GM18505 (cell line): Measurements from ENCODE around the gene PNCK.
"Not testable (repeated sequence)": the region's sequence is repeated elsewhere in the genome, so short reads cannot be mapped to it uniquely, and the experiment has no call there.

Source experiments
- ATAC-seq: cut with Tn5 transposase; IDR thresholded peaks from one replicate; pipeline ENCODE4 v1.9.1; 2021; ENCODE audit not compliant: unreplicated experiment
- POLR2A ChIP-seq: IDR thresholded peaks from 4 replicates; pipeline ENCODE4 v1.6.1; 2011; ENCODE audit warnings: borderline replicate concordance; ENCODE audit not compliant: insufficient read depth, insufficient read length; ENCODE audit errors: extremely low read depth

The PNCK gene

DNA sequence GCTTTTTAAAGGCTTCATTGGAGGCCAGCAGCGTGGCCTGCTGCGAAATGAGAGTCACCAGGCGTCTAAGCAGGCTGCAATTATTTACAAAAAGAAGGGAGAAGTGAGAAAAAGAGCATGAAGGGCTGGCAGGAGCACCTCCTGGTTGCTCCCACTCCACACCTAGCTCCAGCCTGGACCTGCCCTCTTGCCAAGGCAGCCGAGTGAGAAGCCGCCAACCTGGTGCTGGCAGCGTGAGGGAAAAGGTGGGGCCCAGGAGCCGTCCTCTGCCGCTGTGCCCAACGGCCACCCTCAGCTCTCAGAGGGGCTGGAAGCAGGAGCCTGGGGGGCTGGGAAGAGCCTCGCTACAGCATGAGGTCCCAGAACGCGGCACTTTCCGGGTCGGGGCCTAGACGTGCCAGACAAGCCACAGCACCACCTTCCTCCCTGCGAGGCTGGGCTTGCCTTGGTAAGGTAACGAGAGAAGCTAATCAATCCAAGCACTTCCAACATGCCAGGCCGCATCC, 30.5 kb upstream of the PNCK start:
- ATAC-seq, result no peak
- no peak for TF ChIP-seq POLR2A

- TF ChIP-seq POLR2A, result no peak
- no peak for ATAC-seq
Measured at GRCh38 chrX:153703036-153703370, 29.4 kb upstream of the PNCK start.

DNA sequence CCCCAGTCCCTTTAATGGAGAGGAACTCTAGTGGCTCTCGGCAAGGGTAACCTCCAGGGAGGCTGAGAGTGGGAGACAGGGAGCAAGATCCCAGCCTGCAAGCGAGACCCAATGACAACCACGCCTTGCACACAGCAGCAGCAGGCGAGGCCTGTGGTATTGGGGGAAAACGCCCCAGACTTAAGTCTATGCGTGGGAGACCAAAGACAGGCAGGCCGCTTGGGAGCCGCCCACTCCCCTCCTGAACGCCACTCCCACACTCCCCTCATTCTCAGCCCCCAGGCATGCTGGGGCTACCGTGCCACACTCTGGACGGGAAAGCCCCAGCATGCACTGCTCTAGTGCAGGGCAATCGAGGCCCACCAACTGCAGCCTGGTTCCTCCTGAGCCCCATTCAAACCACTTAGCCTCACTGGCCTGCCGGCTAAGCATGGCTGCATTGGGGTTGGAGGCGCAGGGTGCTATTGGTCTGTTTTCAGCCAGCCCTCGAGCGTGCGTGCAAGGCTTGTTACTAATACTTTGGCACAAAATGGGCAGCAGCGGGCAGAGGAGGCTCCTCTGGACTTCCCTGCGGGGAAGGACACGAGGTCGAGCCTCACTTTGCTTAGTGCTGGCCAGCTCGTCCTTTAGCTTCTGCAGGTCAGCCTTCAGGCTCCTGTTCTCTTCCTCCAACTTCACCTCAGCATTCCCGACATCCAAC, 28.9 kb upstream of the PNCK start:
- no peak for TF ChIP-seq POLR2A
- no peak for ATAC-seq

- no peak for ATAC-seq
- no peak for TF ChIP-seq POLR2A
Measured at GRCh38 chrX:153701706-153702105, 28.1 kb upstream of the PNCK start.

DNA sequence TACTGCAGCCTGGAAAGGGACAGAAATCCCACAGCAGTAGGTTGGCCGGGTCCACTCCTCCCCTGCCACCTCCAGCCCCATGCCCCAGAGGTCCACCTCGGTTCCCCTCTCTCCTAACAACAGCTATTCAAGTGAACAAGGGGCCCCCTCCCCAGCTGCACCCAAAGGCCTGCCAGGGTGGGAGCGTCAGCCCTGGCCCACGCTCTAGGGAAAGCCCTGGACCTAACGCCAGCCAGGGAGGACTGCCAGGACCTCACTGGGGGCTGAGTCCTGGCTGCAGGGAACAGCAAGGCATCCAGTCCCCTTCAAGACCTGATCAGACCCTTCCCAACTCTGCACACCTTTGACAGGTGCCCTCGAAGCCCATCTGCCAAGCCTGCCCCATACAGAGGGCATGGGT, 27.4 kb upstream of the PNCK start:
- ATAC-seq, result no peak
- TF ChIP-seq POLR2A, result no peak

- no peak for TF ChIP-seq POLR2A
- ATAC-seq, result no peak
Measured at GRCh38 chrX:153700376-153700945, 26.8 kb upstream of the PNCK start.

DNA sequence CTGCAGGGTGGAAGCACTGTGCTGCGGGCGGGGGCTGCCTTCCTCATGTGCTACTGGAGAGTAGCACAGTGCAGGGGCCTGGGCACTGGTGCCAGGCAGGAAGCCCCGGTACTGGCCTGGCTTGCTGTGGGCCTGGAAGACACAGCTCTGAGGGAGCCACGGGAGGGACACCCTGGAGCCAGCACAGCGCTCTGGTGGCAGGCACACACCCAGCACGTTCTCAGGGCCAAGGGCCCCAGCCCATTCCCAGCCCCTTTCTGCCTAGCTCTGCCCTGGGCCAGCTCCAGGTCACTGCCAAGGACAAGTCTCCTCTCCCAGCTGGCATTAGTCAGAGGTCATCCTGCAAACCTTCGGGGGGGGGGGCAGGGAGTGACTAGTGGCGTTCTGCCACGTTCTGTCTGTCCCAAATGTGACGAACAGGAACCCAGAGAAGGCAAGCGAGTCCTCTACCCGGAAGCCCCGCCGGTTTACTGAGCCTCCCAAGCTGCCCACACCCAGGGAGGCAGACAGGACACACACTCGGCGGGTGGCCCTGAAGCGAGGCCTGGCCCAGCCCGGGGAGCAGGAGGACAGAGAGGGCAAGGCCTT, 26.3 kb upstream of the PNCK start:
- not testable (repeated sequence) for ATAC-seq

DNA sequence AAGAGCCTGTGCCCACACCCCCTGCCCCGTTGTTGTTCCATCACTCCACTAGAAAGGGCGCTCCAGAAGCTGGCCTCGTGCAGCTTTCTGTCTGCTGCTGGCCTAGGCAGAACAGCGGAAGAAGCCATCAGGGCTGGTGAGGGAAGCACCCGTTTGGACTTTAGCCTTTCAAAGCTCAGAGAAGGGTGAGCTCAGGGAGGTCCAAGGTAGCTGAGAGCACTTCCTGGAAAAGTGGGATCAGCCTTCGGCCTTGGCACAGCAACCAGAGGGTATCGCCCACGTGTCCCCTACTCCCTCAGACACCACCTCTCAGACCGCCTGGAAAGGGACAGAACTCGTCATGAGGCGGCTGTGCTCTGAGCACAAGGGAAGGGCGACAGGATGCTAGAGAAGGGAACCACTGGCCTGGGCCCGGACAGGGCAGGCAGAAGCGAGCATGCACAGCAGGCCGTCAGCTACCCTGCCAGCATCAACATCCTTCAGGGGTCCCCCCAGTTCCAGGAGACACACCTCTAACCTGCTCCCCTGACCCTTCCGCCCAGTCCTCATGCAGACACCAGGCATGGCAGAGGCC, 25.7 kb upstream of the PNCK start:
- ATAC-seq, result not testable (repeated sequence)

DNA sequence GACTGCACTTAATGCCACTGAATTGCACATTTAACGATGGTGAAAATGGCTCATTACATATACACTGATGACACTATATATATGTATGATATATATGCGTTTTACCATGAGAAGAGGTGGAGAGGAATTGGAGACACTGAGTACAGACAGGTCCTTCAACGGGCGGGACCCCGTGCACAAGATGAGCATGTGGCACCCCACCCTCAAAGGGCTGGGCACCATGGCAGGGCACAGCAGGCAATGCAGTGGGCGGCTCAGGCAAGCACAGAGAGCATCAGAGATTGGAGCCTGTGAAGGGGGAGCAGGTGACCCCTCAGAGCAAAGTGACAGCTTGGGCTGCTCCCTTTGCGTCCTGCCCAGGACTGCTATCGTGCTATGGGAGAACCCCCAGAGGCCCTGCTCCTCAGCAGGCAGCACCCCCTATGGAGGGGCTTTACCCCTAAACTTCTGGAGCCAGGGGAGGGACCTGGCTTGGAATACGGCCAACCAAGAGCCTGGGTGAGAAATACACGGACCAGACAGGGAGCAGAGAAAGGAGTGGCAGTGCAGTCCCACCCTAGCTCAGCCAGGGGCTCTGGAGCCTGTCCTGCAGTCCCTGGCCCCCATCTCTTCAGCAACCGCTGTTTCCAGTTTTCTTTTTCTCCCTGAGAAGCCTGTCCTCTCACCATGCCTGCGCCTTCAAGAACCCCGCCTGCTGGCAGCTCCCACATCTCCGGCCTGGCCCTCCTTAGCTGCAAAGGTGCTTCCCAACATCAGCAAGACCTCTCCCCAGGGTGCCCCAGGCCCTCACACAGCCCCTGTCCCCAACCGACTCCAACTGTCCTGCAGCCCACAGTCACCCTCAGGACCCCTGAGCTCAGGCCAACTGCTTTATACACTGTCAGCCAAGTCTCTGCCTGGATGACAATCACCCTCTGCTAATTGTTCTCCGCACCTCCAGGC, 24.6 kb upstream of the PNCK start:
- ATAC-seq, result no peak
- no peak for TF ChIP-seq POLR2A

DNA sequence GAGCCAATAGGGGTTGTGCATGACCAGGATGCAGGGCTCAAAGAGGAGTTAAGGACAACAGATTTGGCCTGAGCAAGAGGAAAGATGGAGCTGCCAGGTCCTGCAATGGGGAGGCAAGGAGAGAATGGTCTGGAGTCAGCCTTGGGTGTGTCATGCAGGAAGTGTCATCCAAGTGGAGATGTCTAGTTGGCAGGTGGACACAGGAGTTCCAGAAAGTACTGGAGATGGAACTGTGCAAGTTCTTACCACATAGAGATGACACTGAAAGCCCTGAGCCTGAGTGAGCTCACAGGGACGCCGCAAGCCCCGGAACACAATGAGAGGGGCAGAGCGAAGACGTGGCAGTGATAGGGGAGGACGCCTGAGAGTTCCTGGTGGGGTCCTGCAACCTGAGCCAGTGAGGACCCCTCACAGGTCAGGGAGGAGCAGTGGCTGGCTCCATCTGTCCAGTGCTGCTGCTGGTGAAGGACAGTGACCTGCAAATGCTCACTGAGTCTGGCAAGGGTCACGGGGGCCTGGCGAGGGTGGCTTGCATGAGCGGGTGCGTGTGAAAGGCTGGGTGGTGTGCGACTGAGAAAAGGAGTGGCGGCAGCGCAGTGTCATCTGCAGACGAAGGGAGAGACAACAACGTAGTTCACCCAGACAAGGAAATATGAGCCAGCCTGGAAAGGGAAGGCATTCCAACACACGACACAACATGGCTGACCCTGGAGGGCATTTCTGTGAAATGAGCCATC, 23.5 kb upstream of the PNCK start:
- not testable (repeated sequence) for ATAC-seq

- not testable (repeated sequence) for ATAC-seq
Measured at GRCh38 chrX:153696538-153696937, 22.9 kb upstream of the PNCK start.

GRCh38 chrX:153696100-153696499, 22.5 kb upstream of the PNCK start:
- TF ChIP-seq POLR2A, result no peak
- ATAC-seq, result no peak

DNA sequence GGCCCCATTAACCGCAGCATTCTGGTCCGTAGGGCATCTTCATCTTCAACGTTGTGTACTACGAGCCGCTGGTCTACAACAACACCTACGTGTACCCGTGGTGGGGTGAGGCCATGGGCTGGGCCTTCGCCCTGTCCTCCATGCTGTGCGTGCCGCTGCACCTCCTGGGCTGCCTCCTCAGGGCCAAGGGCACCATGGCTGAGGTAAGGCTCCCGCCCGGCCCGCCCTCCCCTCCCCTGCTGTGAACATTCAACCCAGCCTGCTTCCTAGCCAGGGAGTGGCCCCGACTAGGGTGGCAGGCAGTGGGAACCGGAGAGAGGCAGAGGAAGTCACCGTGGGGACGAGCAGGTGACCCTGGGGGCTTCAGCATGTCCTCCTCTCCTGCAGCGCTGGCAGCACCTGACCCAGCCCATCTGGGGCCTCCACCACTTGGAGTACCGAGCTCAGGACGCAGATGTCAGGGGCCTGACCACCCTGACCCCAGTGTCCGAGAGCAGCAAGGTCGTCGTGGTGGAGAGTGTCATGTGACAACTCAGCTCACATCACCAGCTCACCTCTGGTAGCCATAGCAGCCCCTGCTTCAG, 21.2 kb upstream of the PNCK start:
- no peak for ATAC-seq
- no peak for TF ChIP-seq POLR2A

DNA sequence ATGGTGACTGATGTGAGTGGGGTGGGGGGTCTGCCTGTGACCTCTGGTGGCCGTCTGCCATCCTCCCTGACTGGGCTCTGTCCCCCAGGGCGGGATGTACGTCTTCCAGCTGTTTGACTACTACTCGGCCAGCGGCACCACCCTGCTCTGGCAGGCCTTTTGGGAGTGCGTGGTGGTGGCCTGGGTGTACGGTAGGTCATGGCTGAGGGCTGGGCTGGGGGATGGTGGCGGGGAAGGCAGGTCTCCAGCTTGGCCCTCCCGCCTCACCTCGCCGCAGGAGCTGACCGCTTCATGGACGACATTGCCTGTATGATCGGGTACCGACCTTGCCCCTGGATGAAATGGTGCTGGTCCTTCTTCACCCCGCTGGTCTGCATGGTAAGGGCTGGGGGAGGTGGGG, 20.6 kb upstream of the PNCK start:
- not testable (repeated sequence) for ATAC-seq
